HG02759 (cell line): Measurements from ENCODE around the gene DNASE1L3.

Source experiments
- ATAC-seq: cut with Tn5 transposase; IDR thresholded peaks from one replicate; pipeline ENCODE4 v1.9.1; 2021; ENCODE audit warnings: mild to moderate bottlenecking, moderate library complexity; ENCODE audit not compliant: unreplicated experiment

The DNASE1L3 gene

DNA sequence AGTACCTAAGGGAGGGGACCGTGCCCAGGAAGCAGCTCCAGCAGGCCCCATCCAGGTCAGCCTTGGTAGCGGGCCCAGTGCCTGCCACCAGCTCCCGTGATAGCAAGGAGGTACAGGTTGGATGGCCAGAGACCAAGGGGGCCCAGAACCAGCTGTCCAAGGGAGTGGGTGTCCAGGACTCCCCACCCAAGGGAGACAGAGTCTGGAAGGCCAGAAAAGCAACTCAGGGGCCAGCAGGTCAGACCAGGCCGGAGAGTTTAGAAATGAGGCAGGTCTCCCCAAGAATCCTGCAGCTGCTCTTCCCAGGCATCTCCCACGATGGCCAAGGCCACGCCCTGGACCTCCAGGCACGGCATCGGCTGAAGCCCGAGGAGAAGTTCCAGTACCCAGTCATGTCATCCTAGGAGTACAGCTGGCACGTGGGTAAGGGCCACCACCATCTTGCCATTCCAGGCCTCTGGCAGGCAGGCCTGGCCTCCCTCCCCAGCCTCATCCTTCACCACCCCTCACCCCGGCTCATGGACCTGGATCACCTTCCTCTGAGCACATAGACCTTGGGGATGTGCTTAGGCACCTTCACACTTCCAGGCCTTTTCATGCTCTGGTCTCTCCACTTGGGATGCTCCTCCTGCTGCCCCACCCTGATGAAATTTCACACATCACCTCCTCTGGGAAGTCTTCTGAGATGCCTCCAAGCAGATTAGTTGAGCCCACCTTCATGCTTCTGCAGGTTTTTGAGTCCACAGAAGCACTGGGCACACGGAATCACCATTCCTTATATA is 30.5 kb downstream of the DNASE1L3 start:
- ATAC-seq: no peak

GRCh38 chr3:58179235-58180098 is 31.3 kb downstream of the DNASE1L3 start:
- ATAC-seq: no peak

GRCh38 chr3:58178528-58179234 is 32.1 kb downstream of the DNASE1L3 start:
- ATAC-seq: no peak

GRCh38 chr3:58177747-58178527 is 32.8 kb downstream of the DNASE1L3 start:
- ATAC-seq: no peak

DNA sequence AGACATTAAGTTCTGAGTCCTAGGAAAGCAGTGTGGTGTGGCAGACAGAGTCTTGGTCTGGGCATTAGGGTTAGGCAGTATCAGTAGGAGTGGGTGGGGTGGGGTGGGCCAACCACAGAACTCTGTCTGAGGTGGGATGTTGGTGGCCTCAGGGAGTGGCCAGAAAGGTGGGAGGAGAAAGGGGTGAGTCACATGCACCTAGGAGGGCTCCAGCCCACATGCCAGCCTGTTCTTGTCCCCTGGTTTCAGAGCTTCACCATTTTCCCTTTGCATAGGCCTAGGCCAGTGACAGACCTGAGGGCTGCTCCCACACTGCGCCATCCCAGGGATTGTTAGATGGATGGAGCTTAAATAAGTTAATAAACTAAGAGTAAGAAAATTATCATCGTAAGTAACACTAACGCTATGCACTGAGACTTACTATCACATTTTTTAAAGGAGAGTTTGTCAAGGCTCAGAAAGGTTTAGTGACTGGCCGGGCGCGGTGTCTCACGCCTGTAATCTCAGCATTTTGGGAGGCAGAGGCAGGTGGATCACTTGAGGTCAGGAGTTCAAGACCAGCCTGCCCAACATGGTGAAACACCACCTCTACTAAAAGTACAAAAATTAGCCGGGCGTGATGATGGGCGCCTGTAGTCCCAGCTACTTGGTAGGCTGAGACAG is 33.8 kb downstream of the DNASE1L3 start:
- ATAC-seq: no peak

DNA sequence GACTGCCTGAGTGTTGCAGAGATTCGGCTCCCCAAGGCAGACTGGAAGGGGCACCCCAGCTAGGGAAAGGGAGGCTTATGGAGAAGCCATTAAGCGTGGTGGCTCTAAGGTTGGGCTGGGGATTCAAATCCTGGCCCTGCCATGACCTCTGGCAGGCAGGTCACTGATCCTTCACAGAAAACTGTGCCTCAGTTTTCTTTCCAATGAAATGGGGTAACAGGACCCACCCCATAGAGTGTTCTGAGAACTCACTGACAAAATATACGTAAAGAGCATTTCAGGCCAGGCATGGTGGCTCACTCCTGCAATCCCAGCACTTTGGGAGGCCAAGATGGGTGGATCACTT is 34.6 kb downstream of the DNASE1L3 start:
- no peak for ATAC-seq

- no peak for ATAC-seq
These were observed 35.2 kb downstream of the DNASE1L3 start for GRCh38 chr3:58175437-58176184.

GRCh38 chr3:58175187-58175436 is 35.7 kb downstream of the DNASE1L3 start:
- ATAC-seq: no peak

- no peak for ATAC-seq
These were observed 36.9 kb downstream of the DNASE1L3 start for GRCh38 chr3:58173669-58174398.

DNA sequence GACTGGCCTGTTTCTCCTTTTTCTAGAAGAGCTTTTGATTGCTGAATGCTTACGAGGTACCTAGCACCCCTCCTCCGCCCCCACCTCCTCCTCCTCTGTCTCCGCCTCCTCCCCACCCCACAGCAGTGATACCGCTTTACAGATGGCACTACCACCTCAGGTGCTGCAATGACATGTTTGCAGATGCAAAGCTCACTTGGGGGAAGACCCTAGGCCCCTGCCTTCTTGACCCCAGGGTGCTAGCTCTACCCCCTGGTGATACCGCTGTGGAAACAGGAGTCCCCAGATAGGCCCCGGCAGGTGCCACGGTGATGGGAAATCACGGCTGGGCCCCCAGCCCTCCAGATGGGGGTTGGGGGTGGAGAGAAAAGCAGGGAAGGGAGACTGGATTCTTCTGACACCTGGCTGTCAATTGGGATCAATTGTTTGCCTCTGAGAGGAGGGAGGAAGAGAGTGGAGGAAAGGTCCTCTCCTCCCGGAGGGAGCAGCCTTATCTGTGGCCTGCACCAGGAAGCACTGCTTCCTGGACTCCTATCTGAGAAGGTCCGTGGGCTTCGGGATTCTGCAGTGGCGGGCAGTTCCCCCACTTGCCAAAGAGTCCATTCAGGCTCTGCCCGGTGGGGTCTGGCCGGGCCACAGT is 37.6 kb downstream of the DNASE1L3 start:
- ATAC-seq: no peak

GRCh38 chr3:58171126-58171525 is 39.6 kb downstream of the DNASE1L3 start:
- no peak for ATAC-seq

- no peak for ATAC-seq
These were observed 40.4 kb downstream of the DNASE1L3 start for GRCh38 chr3:58170376-58170775.

GRCh38 chr3:58169371-58169770 is 41.4 kb downstream of the DNASE1L3 start:
- ATAC-seq: no peak

- no peak for ATAC-seq
These were observed 42.3 kb downstream of the DNASE1L3 start for GRCh38 chr3:58168498-58168897.

DNA sequence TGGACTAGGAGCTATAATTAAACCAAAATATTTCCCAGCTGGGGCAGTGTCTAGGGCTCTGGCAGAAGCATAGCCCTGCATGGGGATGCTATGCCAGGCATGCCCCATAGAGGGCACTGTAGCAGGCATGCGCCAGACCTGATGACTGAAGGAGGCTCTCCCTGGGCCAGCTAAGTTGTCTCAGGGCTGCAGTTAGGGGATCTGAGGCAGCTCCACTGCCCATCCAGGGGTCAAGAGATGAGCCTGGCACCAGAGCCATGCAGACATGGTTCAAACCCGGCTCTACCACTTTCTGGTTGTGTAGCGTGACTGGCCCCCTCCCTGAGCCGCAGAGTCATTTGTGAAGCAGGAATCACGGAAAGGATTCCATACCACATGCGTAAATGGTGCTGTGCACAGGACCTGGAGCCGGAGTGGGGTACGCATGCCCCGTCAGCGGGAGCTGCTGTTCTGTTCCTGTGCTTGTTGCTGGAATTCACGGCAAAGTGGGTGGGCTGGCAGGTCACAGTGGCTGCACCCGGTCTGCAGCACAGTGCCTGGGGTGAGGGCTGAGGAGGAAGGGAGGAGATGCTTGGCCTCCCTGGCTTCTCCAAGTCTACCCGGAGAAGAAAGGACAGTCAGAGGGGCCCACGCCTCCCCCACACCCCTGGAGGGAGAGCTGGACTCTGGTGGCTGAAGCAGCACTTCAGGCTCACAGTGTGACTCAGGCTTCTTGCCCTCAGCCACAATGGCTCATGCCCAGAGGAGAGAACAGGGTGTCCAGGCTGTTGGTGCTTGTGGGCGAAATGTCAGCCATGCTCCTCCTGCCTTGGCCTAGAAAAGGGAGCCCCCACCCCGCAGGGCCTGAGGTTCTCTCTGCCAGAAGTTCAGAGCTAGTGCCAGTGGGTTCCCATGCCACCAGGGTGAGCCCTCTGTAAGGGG is 43.1 kb downstream of the DNASE1L3 start:
- peak; percentile 82 for ATAC-seq

- ATAC-seq: no peak
These were observed 45.6 kb downstream of the DNASE1L3 start for GRCh38 chr3:58164906-58165821.
